ENCODE data around the gene GAB2.

Gene GAB2

GRCh38 chr11:78199653-78200015, 218.0 kb downstream of the GAB2 start:
- no peak for DNase-seq
- no peak for TF ChIP-seq GATA1 (IDR thresholded peaks at IDR 0.05; ENCODE audit: low read depth, low read length)
- no peak for TF ChIP-seq POLR2A (IDR thresholded peaks at IDR 0.05; ENCODE audit: low read length)

GRCh38 chr11:78199015-78199652, 218.5 kb downstream of the GAB2 start:
- DNase-seq, result no peak
- TF ChIP-seq GATA1 (IDR thresholded peaks at IDR 0.05; ENCODE audit: low read depth, low read length) (no peak), POLR2A (IDR thresholded peaks at IDR 0.05; ENCODE audit: low read length) (no peak)

GRCh38 chr11:78197816-78198215, 219.8 kb downstream of the GAB2 start:
- no peak for DNase-seq
- TF ChIP-seq GATA1 (IDR thresholded peaks at IDR 0.05; ENCODE audit: low read depth, low read length), result no peak
- no peak for TF ChIP-seq POLR2A (IDR thresholded peaks at IDR 0.05; ENCODE audit: low read length)

- DNase-seq, result no peak
- TF ChIP-seq GATA1 (IDR thresholded peaks at IDR 0.05; ENCODE audit: low read depth, low read length) (no peak), POLR2A (IDR thresholded peaks at IDR 0.05; ENCODE audit: low read length) (no peak)
These were observed 220.9 kb downstream of the GAB2 start for GRCh38 chr11:78196661-78197091.

GRCh38 chr11:78195917-78196560, 221.6 kb downstream of the GAB2 start:
- DNase-seq, result peak; percentile 11 to 28
- TF ChIP-seq POLR2A (IDR thresholded peaks at IDR 0.05; ENCODE audit: low read length) (no peak), GATA1 (IDR thresholded peaks at IDR 0.05; ENCODE audit: low read depth, low read length) (no peak)

- DNase-seq, result no peak
These were observed 223.1 kb downstream of the GAB2 start for GRCh38 chr11:78194490-78194889.

GRCh38 chr11:78193806-78194205, 223.8 kb downstream of the GAB2 start:
- no peak for TF ChIP-seq POLR2A (IDR thresholded peaks at IDR 0.05; ENCODE audit: low read length)
- TF ChIP-seq GATA1 (IDR thresholded peaks at IDR 0.05; ENCODE audit: low read depth, low read length), result no peak
- DNase-seq, result no peak

More at GRCh38 chr11:78194490-78194889, 223.1 kb downstream of the GAB2 start:
- TF ChIP-seq POLR2A (IDR thresholded peaks at IDR 0.05; ENCODE audit: low read length) (no peak), GATA1 (IDR thresholded peaks at IDR 0.05; ENCODE audit: low read depth, low read length) (no peak)

- TF ChIP-seq GATA1 (IDR thresholded peaks at IDR 0.05; ENCODE audit: low read depth, low read length) (no peak), POLR2A (IDR thresholded peaks at IDR 0.05; ENCODE audit: low read length) (no peak)
- no peak for DNase-seq
These were observed 224.7 kb downstream of the GAB2 start for GRCh38 chr11:78192911-78193351.

- TF ChIP-seq GATA1 (IDR thresholded peaks at IDR 0.05; ENCODE audit: low read depth, low read length), result no peak
- no peak for TF ChIP-seq POLR2A (IDR thresholded peaks at IDR 0.05; ENCODE audit: low read length)
- DNase-seq, result no peak
These were observed 225.3 kb downstream of the GAB2 start for GRCh38 chr11:78192223-78192719.

GRCh38 chr11:78190871-78191538, 226.6 kb downstream of the GAB2 start:
- TF ChIP-seq GATA1 (IDR thresholded peaks at IDR 0.05; ENCODE audit: low read depth, low read length), result no peak
- TF ChIP-seq POLR2A (IDR thresholded peaks at IDR 0.05; ENCODE audit: low read length), result no peak

GRCh38 chr11:78190374-78190773, 227.2 kb downstream of the GAB2 start:
- TF ChIP-seq GATA1 (IDR thresholded peaks at IDR 0.05; ENCODE audit: low read depth, low read length) (no peak), POLR2A (IDR thresholded peaks at IDR 0.05; ENCODE audit: low read length) (no peak)
- no peak for DNase-seq

More at GRCh38 chr11:78190871-78191538, 226.6 kb downstream of the GAB2 start:
- peak in 1 of 2 experiments; percentile 4 for DNase-seq

- no peak for DNase-seq
- no peak for TF ChIP-seq POLR2A (IDR thresholded peaks at IDR 0.05; ENCODE audit: low read length)
- no peak for TF ChIP-seq GATA1 (IDR thresholded peaks at IDR 0.05; ENCODE audit: low read depth, low read length)
These were observed 227.8 kb downstream of the GAB2 start for GRCh38 chr11:78189851-78190250.

GRCh38 chr11:78189174-78189724, 228.4 kb downstream of the GAB2 start:
- no peak for DNase-seq
- TF ChIP-seq POLR2A (IDR thresholded peaks at IDR 0.05; ENCODE audit: low read length) (no peak), GATA1 (IDR thresholded peaks at IDR 0.05; ENCODE audit: low read depth, low read length) (no peak)

Measured in erythroblast (primary cell).